ENCODE measurements around the gene GNAI2. TPM values are rescaled to one million over a fixed set of nuclear protein-coding genes. Genes with fewer than 3 reads are reported as not detected.

Gene GNAI2
- total and polyA plus RNA-seq, 2 donors (not counting 3 experiments of a cell fraction or from before 2014, with no cell fraction given), result 767 to 1,875 TPM

- ChIA-PET CTCF (interaction anchor here (0.6 to 6.6 kb wide), 3 partner anchors 15 to 77 kb away, joined by 3 to 48 read pairs (median 3); partner anchors contain the start of gene HYAL2), POLR2A (no interaction called here)
- H3K79me2 ChIP-seq (ENCODE audit: control insufficient read depth, insufficient read depth, low read length), result no peaks in the 10 kb centered on the region
- no peak within 1 kb of the TSS for H3K4me3 ChIP-seq (replicated peaks in 1 of 3; ENCODE audit: insufficient read depth in 1 of 3, low read depth in 1 of 3, low read length in 3 of 3)
- no peak within 1 kb of the TSS for H3K27ac ChIP-seq (ENCODE audit: insufficient read depth, low read depth, low read length)
- BruUV-seq (replicated peaks), result no TSS peak
- no peak within 1 kb of the TSS for H3K4me2 ChIP-seq (ENCODE audit: insufficient read depth, low read length)
- H3K9me3 ChIP-seq (replicated peaks; ENCODE audit: control insufficient read depth, insufficient read depth, low read length), result no peaks in the 10 kb centered on the region
- H3K36me3 ChIP-seq (ENCODE audit: control insufficient read depth in 2 of 2, extremely low read depth in 1 of 2, insufficient read depth in 2 of 2, low read length in 2 of 2), result no peaks in the 10 kb centered on the region
- no peaks in the 10 kb centered on the region for H4K20me1 ChIP-seq (replicated peaks; ENCODE audit: control insufficient read depth, extremely low read depth, insufficient read depth, low read length)
- FAIRE-seq (no peak), DNase-seq (ENCODE audit: low read depth, low spot score) (no peak)
- TF ChIP-seq EZH2 (IDR thresholded peaks at IDR 0.05; ENCODE audit: borderline replicate concordance, low read depth, low read length, severe bottlenecking), result no peak
- no peak for TF ChIP-seq MYC (IDR thresholded peaks at IDR 0.05; ENCODE audit: low read depth, low read length)
- TF ChIP-seq CTCF (IDR thresholded peaks at IDR 0.05; ENCODE audit: extremely low read depth in 1 of 2, insufficient read depth in 1 of 2, low read depth in 1 of 2, low read length in 2 of 2), result peak in 1 of 2 donors; percentile 10
- TF ChIP-seq GATA2 (IDR thresholded peaks at IDR 0.05; ENCODE audit: insufficient read depth, insufficient read length, low read depth, low read length), result no peak
- no peak for TF ChIP-seq POLR2A (IDR thresholded peaks at IDR 0.05; ENCODE audit: low read depth, low read length)
- TF ChIP-seq FOS (IDR thresholded peaks at IDR 0.05; ENCODE audit: borderline replicate concordance, insufficient read depth, low read length), result no peak
- TF ChIP-seq JUN (IDR thresholded peaks at IDR 0.05; ENCODE audit: borderline replicate concordance, insufficient read depth, insufficient read length, low read depth), result no peak
- no peak for TF ChIP-seq MAX (IDR thresholded peaks at IDR 0.05; ENCODE audit: insufficient read depth, insufficient read length)
- TF ChIP-seq POLR2AphosphoS5 (IDR thresholded peaks at IDR 0.05; ENCODE audit: insufficient read depth, low read depth, low read length), result peak; percentile 25
- dilution Hi-C loops (cut with MboI; ENCODE audit: extremely low pct_ligation_motif_present, low sequenced_read_pairs), result no loop called here
- intact Hi-C loops (cut with micrococcal nuclease), result no loop called here
- H3K9me1 ChIP-seq (replicated peaks; ENCODE audit: control insufficient read depth, extremely low read depth, insufficient read depth, low read length), result no peaks in the 10 kb centered on the region
- peaks cover 23% of the 10 kb centered on the region for H3K4me1 ChIP-seq (ENCODE audit: control insufficient read depth, extremely low read depth, insufficient read depth, low read length)
- no peak within 1 kb of the TSS for H2AFZ ChIP-seq (ENCODE audit: low read depth, low read length)
- no peaks in the 10 kb centered on the region for H3K27me3 ChIP-seq (ENCODE audit: control insufficient read depth in 2 of 2, insufficient read depth in 2 of 2, low read length in 2 of 2)
- H3K9ac ChIP-seq (replicated peaks; ENCODE audit: extremely low read depth, insufficient read depth, low read length), result no peak within 1 kb of the TSS
Measured at GRCh38 chr3:50303013-50303815, 67.2 kb downstream of the GNAI2 start, which contains the start of gene HYAL1. TSS of gene HYAL1 (minus strand) at chr3:50303574. CDS start at chr3:50302956, 618 bp downstream.

Measured in endothelial cell of umbilical vein (primary cell).